HG02840 (cell line): ENCODE data around the gene TIGD7.
"Not testable (repeated sequence)": the region's sequence is repeated elsewhere in the genome, so short reads cannot be mapped to it uniquely, and the experiment has no call there.

Experiments
- ATAC-seq: cut with Tn5 transposase; IDR thresholded peaks from one replicate; pipeline ENCODE4 v1.9.1; 2021; ENCODE audit warnings: mild to moderate bottlenecking, moderate library complexity, moderate number of reproducible peaks; ENCODE audit not compliant: unreplicated experiment, low FRiP score

The TIGD7 gene

DNA sequence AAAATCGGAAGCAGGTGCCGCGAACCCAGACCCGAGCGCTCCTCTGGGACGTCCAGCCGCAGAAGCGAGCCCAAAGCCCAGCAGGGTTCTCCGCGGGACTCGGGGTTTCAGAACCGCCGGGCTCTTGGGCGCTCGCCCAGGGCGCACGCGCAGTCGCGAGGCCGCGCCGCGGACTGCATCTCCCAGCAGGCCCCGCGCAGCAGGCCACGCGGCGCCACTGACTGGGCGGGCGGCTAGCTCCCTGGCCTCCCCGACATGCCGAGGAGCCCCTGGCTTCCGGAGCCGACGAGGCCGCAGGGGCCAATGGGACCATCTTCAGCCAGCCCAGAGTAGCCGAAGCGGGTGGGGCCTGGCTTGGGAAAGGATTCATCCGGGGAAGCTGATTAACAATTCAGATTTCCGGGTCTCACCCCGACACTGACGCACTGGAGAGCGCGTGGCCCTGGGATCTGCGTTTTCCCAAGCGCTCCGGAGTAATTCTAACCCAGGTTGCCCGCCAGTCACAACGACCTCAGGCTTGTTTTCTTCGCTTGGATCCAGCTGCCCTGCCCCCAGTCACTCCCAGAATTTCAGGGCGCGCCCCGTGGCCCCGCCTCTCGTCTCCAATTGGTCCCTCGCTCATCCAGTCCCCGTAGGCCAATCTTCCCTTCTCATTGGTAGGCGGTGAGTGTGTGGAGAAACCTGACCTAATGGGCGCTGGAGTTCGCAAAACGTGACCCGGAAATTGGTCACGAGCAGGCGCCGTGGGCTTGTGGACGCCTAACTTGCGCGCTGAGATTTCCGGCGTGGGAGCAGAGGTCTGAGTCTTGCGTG, 22.3 kb downstream of the TIGD7 start, which contains the start of gene ZNF263:
ZNF263 (plus strand) TSS at position 762 of the 813 bp plus-strand sequence. CDS start 328 bp downstream, outside the sequence.
- peak; percentile 85 for ATAC-seq

DNA sequence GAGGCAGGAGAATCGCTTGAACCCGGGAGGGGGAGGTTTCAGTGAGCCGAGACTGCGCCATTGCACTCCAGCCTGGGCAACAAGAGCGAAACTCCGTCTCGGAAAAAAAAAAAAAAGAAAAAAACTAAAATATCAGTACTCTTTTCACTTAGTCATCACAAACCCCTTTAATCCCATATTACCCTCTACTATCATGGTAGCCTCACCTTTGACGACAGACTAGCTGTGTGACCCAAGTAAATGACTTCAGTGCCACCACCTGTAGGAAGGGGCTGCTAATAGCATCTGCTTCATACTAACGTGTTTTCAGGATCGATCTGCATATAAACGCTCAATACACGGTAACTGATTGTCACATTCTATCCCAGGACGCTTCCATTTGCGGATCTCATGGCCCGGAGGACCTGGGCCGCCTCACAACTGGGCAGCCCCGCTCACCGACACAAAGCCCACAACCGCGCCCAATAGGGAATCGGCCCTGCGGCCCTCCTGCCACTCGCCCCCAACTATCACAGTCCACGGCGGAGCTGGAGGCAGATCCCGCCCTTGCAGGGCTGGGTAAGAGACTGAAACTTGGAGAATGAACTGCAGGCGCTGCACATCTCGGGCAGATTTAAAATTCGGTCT, 23.0 kb downstream of the TIGD7 start:
- ATAC-seq = peak; percentile 16

DNA sequence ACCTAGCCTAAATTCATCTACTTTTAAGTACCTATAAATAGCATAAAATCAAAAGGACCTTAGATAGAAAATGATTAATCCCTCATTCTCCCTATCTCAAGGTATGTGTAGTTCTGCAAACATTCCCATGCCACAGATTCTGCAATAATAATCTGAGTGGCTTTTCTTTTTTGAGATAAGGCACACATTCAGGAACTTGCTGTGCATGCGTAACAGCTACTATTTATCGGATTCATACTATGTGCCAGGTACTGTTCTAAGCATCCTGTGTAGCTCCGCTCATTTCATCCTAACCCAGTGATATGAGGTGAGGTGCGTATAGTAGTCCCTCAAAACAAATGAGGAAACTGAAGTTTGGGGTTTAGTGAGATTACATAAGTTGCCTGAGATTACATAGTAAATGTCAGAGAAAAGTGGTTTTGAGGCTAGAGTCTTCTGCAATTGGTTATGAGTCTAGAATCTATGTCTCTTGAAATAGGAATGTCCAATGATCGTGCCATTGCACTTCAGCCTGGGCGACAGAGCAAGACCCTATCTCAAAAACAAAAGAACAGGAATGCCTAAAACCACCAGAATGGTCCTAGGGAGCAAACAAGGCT, 23.9 kb downstream of the TIGD7 start:
- ATAC-seq = no peak

DNA sequence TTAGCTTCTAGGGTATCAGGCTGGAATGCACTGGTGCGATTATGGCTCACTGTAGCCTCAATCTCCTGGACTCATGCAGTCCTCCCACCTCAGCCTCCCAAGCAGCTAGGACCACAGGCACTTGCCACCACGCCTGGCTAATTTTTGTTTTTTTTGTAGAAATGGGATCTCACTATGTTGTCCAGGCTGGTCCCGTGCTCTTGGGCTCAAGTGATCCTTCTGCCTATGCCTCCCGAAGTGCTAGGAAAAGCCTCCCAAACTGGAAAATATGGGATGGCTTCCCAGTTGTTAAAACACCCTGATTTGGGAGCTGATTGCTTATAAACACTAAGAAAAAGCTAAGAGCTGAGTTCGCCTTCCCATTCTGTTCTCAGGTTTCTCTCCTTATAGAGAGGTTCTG, 28.6 kb downstream of the TIGD7 start:
- no peak for ATAC-seq

DNA sequence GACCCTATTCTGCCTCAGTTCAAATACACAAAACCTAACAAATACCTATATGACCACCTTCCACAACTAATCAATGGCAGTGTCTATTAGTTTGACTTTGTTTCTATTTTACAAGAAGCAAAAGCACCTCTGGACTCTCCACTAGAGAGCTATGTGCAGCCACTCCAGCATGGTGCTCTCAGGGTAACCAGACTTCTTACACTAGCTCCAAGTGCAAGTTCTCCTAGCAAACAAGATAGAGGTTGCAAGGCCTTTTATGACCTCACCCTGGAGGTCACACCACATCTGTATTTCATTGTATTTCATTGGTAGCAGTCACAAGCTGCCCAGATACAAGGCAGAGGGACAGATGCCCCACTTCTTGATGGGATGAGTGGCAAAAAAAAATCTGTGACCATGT, 30.3 kb downstream of the TIGD7 start:
- ATAC-seq = no peak

DNA sequence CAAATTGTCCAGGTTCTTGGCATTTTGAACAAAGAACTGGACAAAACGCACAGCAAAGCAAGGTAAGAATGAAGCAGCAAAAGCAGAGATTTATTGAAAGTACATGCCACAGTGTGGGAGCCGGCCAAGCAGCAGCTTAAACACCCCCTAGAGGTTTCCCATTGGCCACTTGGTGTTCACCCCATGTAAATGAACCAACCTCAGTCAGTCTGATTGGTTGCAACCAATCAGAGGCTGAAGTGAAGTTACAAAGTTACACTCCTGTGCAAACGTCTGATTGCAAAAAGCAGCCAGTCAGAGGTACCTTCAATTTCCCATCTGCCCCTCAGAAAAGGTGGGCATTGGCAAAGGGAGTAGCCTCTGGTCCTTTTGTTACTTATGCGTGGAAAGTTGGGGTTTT, 30.7 kb downstream of the TIGD7 start:
- ATAC-seq = no peak

DNA sequence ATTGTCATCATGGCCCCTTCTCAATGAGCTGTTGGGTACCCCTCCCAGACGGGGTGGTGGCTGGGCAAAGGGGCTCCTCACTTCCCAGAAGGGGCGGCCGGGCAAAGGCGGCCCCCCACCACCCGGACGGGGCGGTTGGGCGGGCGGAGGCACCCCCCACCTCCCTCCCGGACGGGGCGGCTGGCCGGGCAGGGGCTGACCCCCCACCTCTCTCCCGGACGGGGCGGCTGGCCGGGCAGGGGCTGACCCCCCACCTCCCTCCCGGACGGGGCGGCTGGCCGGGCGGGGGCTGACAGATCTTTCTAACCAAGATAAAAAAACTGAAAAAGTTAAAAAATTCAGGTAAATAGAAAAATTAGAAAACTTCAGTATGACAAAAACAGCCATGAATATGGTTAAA, 33.9 kb downstream of the TIGD7 start:
- not testable (repeated sequence) for ATAC-seq

DNA sequence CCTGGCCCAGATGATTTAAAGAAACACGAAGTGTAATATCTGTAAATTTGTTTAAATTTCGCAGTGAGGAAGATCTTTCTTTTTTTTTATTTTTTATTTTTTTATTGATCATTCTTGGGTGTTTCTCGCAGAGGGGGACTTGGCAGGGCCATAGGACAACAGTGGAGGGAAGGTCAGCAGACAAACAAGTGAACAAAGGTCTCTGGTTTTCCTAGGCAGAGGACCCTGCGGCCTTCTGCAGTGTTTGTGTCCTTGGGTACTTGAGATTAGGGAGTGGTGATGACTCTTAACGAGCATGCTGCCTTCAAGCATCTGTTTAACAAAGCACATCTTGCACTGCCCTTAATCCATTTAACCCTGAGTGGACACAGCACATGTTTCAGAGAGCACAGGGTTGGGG, 34.5 kb downstream of the TIGD7 start:
- not testable (repeated sequence) for ATAC-seq

DNA sequence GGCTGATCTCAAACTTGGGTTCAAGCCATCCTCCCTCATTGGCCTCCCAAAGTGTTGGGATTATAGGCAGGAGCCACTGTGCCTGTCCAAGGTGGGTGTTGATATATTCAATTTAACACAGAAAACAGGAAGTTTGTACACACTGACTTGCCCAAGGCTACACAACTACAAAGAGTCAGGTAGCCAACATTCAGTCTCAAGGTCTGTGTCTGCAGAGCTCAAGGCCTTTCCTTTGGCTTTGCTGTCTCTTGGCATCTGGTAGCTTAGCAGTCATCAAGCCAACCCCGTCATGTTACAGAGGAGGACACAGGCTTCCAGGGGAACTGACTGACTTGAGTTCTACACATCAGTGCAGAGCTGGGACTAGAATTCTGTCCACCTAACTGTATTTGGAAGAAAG, 36.9 kb downstream of the TIGD7 start:
- no peak for ATAC-seq

DNA sequence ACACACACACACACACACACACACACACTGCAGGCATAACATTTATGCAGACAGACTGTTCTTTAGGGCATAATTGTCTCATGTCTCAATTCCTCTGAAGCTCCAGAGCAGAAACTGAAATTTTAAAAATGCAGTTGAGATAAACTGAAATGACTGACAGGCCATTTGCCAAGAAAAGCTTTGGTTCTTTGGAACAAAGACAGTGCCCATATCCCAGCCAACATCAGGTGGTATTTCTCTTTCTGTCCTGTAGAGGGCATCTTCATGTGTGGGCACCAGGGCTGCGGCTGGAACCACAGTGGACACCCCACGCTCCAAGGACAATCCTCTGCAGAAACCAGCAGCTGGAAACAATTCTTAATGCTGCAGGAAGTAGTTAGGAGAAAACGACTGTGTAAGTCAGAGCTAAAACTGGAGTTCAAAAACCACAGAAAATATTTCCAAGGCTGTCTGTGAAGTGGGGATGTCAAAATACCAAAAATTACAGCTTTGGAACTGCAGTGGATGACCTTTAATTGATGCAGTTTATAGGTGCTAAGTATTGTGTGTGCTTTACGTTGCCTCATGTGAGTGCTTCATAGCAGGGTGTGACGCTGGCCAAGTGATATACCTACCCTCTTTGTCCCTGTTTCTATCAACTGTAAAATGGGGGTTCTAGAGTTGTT, 38.2 kb downstream of the TIGD7 start:
- no peak for ATAC-seq

DNA sequence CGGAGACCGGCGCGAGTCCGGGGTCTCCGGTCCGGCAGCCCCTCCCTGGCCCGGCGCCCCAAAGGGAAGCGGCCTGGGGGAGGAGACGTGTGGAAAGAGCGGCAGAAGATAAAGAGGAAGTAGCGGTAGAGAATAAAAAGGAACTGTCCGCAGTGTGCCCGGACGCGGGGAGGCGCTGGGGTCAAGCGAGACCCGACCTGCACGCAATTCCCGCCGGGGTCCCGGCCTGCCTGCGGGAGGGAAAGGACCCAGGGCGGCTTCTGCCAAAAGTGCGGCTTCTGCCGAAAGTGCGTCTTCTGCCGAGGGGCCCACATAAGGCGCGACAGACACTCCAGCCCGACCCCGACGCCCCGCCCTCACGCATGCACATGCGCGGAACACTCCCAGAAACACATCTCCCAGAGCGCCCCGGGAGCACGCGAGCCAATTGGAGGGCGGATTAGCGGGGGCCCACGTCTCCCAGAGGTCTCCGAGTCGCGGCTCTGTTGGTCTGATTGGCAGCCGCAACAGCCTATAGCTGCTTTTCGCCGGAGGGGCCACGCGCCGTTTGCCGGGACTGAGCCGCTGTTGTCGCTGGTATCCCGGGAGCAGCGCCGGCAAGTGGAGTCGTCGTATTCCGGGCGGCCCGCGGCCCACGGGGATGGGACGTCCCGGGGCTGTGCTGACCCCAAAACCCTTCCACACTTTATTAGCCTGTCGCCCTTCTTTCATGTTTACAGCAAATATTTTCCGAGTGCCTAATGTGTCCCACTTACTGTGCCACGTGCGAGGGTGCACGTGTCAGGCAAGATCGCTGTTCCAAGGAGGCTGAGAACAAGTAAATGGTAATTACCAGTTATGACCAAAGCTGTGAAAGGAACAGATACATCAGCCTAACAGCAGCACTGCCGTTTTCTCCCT, 40.8 kb downstream of the TIGD7 start:
- ATAC-seq = peak; percentile 76

DNA sequence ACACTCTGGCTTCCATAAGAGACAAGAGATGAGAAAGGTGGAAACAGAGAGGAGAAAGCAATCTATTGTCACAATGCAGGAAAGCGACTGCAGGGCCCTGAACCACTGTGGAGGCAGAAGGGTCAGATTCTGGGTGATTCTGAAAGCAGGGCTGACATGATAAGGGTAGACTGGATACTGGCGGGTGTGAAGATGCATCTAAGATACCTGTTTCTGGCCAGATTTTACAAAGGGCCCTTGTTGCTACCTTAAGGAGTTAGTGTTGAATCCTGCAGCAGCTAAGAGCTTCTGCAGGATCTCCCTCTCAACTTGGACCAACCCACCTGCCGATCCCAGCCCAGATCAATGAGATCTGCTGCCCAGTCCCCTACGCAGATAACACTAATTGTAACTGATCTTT, 42.7 kb downstream of the TIGD7 start:
- ATAC-seq = no peak

DNA sequence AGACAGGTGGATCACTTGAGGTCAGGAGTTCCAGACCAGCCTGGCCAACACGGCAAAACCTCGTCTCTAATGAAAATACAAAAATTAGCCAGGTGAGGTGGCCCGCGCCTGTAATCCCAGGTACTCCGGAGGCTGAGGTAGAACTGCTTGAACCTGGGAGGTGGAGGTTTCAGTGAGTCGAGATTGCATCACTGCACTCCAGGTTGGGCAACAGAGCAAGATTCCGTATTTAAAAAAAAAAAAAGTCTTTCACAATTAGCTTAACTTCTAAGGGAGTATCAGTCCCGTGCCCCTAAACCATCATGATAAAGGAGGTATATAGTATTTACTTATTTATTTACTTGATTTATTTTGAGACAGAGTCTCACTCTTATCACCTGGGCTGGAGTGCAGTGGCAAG, 45.4 kb downstream of the TIGD7 start:
- no peak for ATAC-seq

DNA sequence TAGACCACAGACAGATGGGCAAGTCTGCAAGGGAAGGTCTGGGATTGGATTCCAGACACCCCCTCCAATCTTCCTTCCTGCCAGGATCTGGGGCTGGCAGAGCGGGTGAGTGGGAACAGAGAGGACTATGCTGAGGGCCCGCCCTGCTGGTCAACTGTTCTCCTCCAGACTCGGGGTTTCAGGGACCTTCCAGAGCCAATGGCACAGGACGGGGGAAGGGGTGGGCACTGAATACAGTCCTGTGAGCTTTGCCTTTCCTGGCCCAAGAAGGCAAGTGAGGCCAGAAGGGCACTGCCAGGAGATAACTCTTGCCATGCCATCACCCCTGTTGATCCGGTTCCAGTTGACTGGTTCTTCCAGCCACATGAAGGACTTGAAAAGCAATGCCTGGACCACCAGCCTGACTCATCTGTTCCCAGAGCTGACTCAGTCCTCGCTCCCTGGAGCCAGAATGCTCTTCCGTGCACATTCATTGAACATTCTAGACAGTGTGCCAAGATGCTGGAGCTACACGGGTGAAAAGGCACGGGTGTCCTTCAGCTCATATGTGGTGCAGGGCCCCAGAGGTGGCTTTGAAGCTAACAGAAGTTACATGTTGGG, 48.3 kb downstream of the TIGD7 start:
- no peak for ATAC-seq

DNA sequence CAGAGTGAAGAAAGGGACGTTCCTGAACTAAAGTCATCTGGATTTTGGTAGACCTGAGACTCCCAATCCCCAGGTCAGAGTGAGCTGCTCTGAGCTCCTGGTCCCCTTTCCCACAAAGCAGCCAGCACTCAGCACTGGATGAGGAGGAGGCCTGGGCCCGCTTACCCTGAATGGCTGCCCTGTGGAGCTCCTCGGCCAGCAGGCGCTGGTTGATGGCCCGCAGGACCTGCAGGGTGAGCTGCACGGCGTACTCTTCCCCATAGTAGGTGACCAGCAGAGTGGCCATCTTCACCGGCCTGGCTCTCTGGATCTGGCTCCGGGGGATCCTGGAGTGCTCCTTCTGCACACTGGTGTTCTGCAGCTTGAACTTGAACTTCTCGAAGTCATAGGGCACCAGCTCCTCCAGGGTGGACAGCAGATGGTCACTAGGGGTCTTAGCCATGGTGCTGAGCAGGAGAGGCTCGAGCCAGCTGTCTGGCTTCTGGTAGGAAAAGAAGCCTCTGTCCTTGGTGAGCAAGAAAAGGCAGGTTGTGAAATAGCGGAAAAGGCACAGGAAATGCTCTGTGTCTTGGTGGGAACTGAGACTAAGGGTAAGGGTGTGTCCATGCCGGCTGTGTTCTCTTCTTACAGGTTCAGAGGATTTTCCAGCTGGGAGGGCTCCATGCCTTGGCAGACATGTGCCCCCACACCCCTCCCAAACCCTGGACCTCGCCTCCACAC, 48.9 kb downstream of the TIGD7 start, which contains the start of gene MEFV:
MEFV (minus strand) TSS at position 488 of the 720 bp plus-strand sequence; CDS start at position 442, 46 bp downstream.
- no peak for ATAC-seq

DNA sequence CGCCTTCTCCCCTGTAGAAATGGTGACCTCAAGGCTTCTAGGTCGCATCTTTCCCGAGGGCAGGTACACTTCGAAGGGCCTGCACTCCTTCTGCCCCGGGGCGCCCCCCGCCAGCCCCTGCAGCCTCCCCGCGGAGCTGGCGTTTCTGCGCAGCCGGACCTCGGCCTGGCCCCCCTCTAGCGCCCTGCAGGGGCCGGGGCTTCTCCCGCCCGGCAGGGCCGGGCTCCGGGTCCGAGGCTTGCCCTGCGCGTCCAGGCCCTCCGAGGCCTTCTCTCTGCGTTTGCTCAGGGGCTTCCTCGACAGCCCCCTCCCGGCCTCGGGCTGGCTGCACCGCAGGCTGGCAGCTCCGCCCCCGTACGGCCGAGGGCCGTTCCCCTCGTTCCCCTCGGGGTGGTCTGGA, 50.9 kb downstream of the TIGD7 start:
- ATAC-seq = no peak

DNA sequence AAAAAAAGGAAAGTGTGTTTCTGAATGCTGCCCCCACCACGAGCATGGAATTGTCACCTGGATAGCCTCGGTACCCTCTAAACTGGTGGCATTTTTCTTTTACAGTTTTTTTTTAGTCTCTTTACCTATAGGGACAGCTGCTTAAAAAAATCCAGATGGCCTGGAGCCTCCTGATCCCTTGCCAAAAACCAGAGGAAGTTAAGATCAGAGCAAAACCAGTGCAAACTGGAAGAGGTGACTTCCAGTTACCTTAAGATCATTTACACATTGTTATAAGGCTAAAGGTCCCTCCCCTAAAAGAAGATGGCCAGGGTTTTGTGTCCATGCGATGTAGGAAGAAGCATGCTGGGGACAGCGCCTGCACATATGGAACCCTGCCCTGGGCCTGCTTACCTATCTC, 52.3 kb downstream of the TIGD7 start:
- no peak for ATAC-seq

DNA sequence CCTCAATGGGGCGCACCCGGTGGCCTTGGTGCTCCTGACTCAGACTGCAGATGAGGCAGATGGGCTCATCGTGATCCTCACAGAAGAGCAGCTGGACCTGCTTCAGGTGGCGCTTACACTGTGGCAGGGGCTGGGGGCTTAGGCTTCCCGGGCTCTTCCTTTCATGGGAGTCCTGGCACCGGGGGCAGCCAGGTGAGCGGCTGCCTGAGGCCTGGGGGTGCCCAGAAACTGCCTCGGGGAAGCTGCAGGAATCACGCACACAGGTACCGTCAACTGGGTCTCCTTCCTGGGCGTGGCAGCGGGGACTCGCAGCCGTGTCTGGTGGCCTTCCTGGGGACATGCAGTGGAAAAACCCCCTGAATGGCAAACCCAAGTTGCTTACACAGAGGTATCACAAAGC, 55.8 kb downstream of the TIGD7 start:
- no peak for ATAC-seq

DNA sequence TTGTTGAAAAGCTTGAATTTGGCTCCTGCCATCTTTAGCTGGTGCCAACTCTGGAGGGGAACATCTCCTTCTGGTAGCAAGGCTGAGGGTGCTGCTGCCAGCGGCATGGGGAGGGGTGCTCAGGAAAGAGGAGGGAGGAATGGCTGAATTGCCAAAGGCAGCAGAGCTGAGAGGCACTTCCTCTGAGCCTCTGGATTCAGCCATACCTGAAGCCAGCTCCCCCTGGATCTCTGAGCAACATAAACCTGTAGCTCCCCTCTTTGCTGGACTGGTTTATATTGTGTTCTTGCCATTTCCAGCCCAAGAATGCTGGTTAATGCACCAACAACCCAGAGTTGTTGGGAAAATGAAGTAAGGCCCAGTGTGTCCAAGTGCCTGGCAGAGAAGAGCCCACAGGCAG, 56.2 kb downstream of the TIGD7 start:
- ATAC-seq = no peak
